DMS53 treated with DMSO at 0.1 percent for 48 hours (cell line): ENCODE data around the gene LSAMP.

ENCODE experiments used
- DNase-seq: peaks from one replicate; lab custom pipeline; 2025; ENCODE audit not compliant: unreplicated experiment; lab: John Stamatoyannopoulos, UW

Gene LSAMP

DNA sequence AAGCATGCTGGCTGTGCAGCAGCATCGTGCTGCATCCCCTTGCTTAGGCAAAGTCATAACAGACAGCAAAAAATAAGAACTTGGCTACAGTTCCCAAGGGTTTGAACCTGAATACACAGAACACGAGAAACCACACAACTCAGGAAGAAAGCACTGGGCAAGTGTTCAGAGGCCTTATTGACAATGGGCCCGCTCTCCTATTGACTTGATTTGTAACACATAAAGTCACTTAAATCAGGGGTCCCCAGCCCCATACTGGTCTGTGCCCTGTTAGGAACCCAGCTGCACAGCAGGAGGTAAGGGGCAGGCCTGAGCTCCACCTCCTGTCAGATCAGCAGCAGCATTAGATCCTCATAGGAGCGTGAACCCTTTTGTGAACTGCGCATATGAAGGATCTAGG lies 145.1 kb downstream of the LSAMP start:
- no peak for DNase-seq

DNA sequence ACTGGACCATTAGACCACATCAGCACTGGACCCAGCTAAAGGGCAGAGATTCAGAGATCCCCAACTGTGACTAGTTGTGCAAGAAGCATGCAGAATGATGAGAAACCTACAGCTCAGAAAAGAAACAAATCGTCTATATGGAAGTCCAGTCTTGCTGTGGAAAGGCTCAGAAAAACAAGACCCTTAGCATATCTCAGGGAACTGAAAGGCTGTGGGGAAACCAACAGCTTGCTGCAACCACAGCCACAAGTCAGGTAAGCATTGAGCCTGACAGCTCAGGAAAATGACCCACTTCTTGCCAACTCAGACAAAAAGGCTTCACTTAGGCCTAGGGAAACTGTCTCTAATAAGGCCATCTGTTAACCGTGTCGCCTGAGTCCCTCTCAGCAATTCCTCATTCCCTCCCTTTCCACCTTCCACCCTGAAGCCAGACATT lies 145.6 kb downstream of the LSAMP start:
- DNase-seq = no peak

DNA sequence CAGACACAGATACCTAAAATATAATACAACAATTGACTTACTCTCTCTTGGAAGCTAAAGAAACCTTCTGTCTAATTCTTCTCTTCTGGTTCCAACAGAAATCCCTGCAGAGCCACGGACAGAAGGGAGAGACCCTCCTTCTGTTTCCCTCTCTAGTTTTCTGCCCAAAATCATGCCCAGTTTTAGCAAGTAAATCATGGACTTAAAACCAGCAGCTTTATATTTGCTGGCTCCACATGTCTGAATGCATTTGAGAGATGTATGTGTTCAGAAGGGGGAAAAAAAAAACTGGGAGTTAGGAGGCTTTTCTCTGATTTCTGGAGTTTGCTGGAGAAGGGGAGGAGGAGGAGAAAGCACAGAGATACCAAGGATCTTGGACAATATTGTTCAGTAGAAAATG lies 147.1 kb downstream of the LSAMP start:
- no peak for DNase-seq

DNA sequence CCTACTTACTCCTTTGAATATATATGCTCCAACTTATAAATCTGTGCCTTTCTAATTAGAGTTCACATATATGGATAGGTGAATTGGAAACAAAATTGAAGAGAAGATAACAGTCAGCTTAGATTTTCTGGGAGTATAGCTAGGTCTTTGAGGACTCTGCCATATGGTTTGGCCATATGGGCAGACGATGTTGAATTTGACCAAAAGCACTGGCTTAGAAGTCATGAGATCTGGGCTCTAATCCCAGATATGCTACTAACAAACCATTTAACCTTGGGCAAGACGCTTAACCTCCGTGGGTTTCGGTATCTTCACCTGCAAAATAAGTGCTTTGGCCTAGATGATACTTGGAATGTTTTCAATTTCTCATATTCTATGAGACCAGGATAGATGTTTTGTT lies 154.1 kb downstream of the LSAMP start:
- DNase-seq = no peak

DNA sequence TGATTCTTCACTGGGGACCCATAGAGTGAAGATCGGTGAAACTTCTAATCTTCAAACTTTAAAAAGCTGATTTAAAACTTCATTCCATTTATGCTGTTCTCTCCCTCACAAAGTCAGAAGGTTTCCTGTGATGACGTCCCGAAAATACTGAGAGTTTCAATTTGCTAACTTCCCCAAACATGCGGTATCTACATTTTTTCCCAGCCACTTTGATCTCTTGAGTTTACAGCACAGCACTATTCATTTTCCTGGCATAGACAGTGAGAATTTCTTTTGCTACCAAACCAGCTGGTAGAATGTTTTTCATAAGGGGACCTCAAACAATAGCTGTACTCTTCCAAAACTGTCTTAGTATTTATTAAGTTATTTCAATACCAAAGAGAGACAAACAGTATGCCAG lies 156.8 kb downstream of the LSAMP start:
- no peak for DNase-seq

DNA sequence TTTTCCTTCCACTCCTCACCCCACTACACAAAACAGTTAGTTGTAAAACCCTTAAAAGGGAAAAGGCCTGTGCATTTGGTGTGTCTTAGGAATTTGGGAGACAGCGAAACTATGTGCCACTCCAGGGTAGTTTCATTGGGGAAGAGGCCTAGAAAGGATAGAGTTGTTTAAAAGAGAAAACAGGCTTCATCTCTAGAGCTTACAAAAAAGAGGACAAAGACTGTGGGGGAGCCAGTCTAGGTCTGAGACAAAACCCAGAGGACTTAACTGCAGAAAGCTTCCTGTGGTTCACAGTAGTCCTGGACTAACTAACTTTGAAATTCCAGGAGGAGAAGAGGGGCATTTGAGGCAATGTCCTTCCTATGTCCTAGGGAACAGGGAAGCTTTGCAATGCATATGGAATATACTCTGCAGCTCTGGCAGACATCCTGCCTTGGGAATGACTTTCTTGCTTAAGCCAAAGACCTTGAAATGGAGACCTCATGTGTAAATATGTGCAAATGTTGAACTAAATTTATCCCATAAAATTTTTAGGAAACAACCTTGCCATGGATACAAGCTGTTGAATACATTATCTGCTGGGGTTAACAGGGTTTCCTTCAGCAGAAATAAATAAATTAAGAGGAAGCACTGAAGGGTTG lies 159.4 kb downstream of the LSAMP start:
- no peak for DNase-seq

DNA sequence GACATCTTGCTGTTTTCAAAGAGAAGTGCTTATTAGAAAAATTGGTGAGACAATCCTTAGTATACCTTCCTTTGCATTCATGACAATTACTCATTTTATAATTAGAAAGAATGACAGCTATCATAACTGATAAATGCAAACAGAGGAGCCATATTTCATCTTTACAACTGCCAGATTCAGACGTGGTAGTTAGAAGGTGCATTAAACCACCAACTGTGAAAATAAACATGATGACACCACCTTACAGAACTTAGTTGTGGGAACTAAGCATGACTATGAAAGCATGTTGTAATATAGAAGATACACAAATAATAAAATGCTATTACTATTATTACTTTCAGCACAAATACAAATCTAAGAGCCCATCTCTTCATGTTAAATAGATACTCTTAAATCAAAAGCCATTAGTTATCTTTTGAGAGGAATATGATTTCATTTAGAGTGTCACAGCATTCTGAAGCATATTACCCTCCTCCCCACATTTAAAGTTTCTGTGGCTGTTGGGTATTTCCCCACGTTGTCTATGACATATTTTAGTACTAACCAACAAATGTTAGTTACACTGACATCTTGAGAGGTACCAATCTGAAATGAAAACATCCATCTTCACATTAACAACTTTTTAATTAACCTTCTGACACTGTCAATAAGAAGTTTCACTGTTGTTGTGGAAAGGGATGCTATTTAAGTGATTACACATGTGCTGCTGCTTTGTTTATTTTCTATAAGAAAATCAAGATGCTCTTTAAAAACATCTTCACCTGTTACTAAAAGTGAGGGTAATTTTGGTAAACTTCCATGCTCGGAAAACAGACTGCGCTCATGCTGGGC lies 163.8 kb downstream of the LSAMP start:
- DNase-seq = no peak

DNA sequence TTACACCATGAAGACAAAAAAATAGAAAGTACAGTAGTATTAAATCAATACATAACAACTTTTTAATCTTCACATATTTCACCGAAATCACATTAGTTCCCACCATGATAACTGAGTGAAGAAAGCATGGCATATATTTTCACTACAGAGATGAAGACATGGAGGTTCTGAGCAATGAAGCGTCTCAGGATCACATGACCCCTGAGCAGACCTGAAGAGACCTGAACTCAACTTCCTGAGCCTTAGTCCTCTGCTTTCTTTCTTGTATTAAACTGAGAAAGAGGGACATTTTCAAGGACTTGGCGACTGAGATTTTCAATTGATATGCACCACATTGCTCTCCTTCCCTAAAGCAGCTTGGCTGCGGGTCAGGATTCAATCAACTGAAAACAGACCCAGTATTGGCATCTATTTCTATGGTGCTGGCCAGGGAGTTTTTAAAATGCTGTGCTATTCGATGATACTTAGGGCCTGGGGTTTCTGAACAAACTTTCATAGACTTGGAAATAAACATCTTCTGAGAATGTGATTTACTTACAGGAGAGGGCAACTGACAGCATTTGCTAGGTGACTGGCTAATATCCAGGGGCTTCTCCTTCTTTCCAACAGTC lies 165.1 kb downstream of the LSAMP start:
- DNase-seq = no peak

DNA sequence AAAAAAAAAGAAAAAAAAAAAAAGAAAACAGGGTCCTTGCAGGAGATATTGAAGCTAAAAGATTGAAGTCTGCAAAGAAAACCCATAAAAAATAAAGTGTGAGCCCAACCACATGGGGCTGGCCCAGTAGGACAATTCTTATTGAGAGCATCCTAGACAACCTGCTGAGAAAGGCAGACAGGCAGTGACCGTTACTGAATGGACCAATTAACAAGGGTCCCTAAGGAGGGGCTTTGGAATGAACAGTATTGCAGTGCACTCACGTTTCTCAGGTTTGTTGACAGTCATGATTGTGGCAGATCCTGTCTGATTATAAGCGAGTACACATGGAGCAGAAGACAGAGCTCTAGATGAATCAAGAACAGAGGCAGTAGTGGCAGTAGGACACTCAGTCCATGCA lies 168.6 kb downstream of the LSAMP start:
- no peak for DNase-seq

DNA sequence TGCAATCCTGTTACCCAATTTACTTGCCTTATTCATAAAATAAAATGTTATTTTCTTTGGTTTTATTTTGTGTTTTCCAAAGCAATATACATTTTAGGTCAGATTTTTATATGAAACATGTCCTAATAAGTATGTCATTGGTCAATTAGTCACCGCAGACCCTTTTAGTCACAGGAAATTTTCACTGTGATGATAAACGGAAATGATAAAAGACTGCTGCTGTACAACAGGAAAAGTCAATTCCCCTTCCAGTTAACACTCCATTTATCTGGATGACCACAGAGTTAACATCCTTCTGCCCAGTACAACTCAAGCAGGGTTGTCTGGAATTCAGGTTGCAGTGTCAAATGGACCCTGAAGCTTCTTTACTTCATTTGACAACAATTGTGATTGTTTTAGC lies 175.2 kb downstream of the LSAMP start:
- DNase-seq = no peak

DNA sequence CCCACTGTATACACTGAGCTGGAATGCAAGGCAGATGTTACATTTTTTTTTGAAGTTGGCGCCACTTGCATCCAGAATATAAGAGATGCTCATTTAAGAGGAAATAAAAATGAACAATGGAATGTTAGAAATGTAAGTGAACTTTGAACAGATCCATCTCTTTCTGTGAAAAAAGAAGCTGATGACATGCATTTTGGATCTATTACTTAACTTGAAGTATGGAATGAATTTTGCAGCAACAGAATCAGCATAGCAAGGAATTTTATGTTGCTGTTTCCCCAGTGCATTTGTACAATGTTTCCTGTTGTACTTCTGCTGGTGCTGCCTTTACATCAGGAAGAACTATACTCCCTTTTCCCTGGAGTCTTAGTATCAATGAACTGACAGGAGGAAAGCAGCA lies 178.2 kb downstream of the LSAMP start:
- DNase-seq = no peak

DNA sequence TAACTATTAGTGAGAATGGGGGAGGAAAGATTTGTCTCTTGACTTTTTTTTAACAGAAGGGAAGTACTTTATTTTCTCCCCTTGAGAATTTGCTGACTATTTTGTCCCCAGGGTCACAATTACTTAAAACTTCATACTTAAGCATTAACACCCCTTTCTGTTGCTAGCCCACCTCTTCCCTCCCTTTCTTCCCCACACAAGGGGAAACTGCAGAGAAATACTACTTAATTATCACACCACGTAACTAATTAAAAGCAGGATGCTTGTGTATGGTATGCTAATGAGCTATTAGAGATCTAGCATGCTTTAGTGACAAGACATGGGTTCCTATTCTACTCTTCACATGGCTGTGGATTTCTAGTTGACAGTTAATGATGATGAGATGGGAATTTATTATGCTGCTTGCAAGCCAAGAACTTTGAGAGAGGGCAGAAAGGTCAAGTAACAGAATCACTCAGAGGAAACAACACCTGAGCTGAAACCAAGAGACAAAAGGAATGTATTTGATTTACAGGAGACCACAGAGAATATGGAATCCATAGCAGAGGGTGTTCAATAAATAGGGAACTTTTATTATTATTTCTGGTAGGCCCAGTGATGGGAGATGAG lies 179.2 kb downstream of the LSAMP start:
- no peak for DNase-seq

DNA sequence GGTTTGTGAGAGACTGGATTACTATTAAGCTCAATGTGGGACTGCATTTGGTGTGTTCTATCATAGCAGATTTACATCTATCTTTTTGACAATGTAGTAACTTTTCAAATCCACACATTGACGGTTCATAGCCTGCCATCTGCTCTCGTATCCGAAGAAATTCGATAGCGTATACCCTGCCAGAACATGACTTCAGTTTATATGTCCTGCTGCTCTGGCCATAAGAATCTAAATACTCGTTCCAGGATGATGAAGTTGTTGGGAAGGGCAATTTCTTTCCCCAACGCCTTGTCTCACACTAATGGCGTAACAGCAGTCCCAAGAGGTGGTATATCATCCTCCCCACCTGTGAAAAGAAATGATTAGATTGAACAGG lies 180.0 kb downstream of the LSAMP start:
- DNase-seq = no peak

DNA sequence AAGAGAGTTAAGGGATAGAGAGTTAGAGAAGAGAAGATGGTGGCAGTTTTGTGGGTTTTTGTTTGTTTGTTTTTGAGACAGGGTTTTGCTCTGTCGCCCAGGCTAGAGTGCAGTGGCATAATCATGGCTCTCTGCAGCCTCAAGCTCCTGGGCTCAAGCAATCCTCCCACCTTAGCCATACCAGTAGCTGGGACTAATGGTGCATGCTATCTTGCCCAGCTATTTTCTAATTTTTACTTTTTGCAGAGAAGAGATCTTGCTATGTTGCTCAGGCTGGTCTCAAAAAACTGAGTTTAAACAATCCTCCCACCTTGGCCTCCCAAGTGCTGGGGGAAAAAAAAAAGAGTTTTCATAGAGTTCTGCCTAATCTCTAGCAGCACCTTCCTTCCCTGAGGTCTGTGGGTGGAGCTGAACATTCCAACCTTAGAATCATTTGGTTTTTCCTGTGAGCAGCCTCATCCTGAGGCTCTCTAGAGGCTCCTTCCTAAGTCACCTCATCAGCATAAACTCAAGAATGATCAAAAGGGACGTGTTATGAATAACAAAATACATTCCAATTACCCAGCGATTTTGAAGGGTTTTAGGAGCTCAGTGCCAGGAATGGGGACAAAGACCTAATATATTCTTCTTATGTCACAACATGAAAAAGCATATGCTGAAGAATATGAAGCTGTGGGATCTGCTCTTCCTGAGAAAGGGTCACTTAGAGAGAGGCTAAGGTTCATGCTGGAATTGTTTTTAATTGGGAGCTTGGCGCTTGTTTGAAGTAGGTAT lies 180.6 kb downstream of the LSAMP start:
- DNase-seq = no peak

DNA sequence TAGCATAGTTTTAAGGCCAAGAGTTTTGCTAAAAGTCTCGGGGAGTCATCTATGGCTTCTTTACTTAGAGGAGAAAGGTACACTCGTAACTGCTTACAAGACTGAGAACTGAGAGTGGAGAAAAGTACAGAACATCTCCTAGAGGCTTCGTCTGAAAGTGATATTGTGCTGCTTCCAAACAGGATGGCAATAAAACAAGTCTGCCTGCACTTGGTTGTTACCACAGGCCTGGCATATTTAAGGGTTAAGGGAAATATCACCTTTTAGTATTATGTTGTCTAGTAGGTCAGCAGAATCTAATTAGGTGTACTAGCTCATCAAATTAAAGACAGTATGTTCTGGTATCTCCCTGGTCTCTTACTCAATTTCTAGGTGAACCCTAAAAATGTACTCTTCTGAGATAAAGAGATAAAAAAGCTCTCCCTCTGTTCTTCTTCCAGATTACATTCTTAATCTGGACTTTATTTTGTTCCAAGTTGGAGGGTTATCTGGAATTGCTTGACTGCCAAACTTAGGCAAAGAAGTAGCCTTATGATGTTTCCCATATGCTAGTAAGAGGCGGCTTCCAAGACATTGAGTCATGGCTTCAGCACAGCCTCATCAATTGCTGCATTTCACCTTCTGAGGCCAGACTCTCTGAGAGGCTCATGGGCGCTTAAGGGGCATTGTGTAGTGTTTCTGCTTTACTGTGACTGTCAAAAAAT lies 181.3 kb downstream of the LSAMP start:
- DNase-seq = no peak

DNA sequence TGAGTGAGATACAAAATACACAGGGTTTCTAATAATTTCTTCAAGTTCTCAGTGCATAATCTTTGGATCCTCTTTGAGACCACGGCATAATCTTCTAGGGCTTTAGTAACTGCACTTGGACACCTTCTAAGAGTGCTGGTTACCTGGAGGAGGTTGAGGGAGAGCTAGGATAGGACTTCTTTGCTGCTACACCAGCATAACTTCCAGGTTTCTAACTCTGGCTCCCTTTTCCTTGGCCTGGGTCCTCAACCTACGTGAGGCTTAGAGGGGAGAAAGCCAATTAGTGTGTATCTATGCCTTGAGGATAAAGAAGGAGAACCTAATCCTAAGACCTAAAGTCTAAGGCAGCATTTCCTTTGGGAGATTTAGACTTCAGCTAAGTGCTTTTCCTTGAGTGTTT lies 184.8 kb downstream of the LSAMP start:
- DNase-seq = no peak

DNA sequence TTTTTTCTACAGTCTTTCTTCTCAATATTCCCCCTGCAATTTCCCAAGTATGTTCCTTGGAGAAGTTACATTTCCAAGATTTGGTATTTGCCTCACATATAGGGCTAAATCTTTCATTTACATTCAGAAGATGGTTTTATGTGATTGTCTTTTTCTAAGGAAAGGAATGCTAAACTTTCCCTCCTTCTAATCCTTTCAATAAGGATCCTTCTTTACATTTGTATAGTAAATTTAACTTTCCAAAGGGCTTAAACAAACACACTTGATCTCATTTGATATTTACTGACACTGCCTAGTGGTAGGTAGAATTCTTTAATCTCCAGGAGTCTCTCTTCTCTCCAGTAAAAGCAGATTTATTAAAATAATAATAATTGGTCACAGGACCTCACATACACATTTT lies 185.3 kb downstream of the LSAMP start:
- DNase-seq = no peak

DNA sequence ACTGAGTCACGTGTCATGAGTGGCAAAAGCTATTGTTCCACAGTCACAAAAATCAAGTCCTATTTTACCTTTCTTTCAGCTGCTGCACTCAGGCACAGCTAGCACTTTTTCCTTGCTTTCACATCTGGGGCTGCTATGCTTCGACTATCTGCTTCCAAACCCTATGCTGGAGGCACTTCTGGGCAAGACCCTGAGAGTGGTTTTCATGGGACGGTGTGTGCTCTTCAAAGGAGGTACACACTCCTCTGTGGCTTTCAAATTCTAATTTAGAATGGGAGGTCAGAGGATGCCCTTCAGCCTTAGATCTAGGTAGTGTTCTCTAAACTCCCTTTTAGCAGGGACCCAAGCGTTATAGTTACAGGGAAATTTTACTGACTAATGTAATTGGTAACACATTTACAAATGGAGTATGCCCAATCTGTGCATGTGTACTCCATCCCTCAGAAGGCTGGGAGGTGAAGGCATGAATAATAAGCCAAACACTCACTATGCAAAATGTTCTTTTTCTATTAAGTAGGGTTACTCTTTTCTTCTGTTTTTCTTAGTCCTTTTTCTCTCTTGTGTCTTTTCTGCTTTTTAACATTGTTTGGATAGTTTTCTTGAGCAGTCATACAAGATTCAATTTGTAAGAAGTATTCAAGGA lies 188.3 kb downstream of the LSAMP start:
- no peak for DNase-seq

DNA sequence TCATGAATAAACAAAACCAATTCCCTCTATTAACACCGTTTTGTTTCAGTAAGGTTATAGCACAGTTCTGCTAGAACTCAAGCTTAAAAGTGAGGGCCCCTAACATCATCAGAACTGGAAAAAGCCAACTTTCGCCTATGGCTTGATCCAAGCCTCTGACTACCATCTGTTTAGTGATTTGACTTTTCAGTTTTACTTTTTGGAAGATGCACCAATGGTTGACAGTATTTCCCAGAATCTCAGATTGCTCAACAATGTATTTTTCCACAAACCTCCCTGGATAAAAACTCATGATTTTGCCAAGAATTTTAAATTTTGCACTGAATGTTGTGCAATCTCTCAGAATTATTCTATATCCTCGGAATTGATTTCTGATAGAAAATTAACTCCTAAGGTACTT lies 190.7 kb downstream of the LSAMP start:
- no peak for DNase-seq

DNA sequence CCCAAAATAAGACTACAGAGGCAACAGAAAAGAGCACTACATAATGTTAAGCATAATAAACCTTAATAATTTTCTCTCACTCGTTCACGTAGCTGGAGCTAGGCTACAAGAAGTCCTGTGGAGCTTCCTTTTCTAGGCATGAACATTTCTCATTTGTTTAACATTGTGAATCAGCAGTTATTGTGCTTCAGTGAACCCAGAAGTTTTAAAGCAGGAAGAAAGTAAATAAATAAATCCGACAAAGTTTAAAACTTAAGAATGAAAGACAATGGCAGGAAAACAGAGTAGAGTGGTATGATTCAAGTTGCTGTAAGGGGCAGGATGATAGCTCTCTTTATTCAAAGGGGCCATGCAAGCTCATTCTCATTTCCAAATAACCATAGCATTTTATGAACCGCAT lies 191.8 kb downstream of the LSAMP start:
- DNase-seq = no peak
